CD4-positive, alpha-beta T cell (primary cell): ENCODE results near the gene C20orf96. TPM values are rescaled to one million over a fixed set of nuclear protein-coding genes. Genes with fewer than 3 reads are reported as not detected.

Experiments used
- ATAC-seq: fragments of 200-7000 bp; cut with Tn5 transposase; one replicate; pipeline ENCODE4 v1.10.0; 2022; ENCODE audit warnings: mild to moderate bottlenecking; ENCODE audit not compliant: poor library complexity
- CTCF ChIA-PET: fragments of 350-600 bp; sonication (Branson Sonifier 250); formaldehyde crosslinking; loops from one replicate; lab custom pipeline; 2021; ENCODE audit warnings: antibody characterized with exemption, inconsistent platforms; lab: Charles Lee
- POLR2A ChIA-PET: fragments of 350-600 bp; sonication (Branson Sonifier 250); formaldehyde crosslinking; loops from one replicate; lab custom pipeline; 2021; ENCODE audit warnings: antibody characterized with exemption, inconsistent platforms; lab: Charles Lee
- DNase-seq, 14 experiments: peaks; one replicate each; pipeline ENCODE4 v3.0.0-alpha.2; 2013 to 2020; ENCODE audit warnings: mixed read lengths in 2 of 14
- H3K27ac ChIP-seq, 2 donors: one replicate each; pipeline versions ENCODE4 v1.5.1 to v1.7.0; 2013; ENCODE audit warnings: low read length in 2 of 2, low read depth in 1 of 2, mild to moderate bottlenecking in 1 of 2
- H3K27me3 ChIP-seq, 2 experiments: 1 replicate in 1 of 2; 2 replicates in 1 of 2; pipeline versions ENCODE4 v1.6.1 to v1.7.0; 2013; ENCODE audit warnings: low read length in 2 of 2, control low read depth in 1 of 2, mild to moderate bottlenecking in 1 of 2, moderate library complexity in 1 of 2; ENCODE audit not compliant: insufficient read depth in 2 of 2, control insufficient read depth in 1 of 2
- H3K36me3 ChIP-seq: one replicate; pipeline ENCODE4 v1.6.1; 2013; ENCODE audit warnings: low read length, control low read depth; ENCODE audit not compliant: insufficient read depth
- H3K4me1 ChIP-seq: one replicate; pipeline ENCODE4 v1.6.1; 2013; ENCODE audit warnings: low read length, control low read depth; ENCODE audit not compliant: insufficient read depth
- H3K4me3 ChIP-seq: one replicate; pipeline ENCODE4 v1.5.1; 2013; ENCODE audit warnings: mild to moderate bottlenecking, low read length, moderate library complexity
- H3K9me3 ChIP-seq, 2 experiments: 1 replicate in 1 of 2; 2 replicates in 1 of 2; pipeline versions ENCODE4 v1.6.1 to v1.7.0; 2013; ENCODE audit warnings: low read length in 2 of 2, mild to moderate bottlenecking in 2 of 2, control low read depth in 1 of 2, moderate library complexity in 1 of 2; ENCODE audit not compliant: control insufficient read depth in 1 of 2, insufficient read depth in 1 of 2
- H3K27ac Mint-ChIP-seq: one replicate; pipeline ENCODE4 v1.8.0; 2020; ENCODE audit warnings: mixed read lengths
- H3K27me3 Mint-ChIP-seq: one replicate; pipeline ENCODE4 v1.8.0; 2021; ENCODE audit warnings: mixed read lengths
- H3K36me3 Mint-ChIP-seq: one replicate; pipeline ENCODE4 v1.8.0; 2021; ENCODE audit warnings: low read depth, mixed read lengths
- H3K4me1 Mint-ChIP-seq: one replicate; pipeline ENCODE4 v1.8.0; 2021; ENCODE audit warnings: low read depth, mixed read lengths
- H3K4me3 Mint-ChIP-seq: one replicate; pipeline ENCODE4 v1.8.0; 2020; ENCODE audit warnings: mild to moderate bottlenecking, mixed read lengths
- H3K9me3 Mint-ChIP-seq: one replicate; pipeline ENCODE4 v1.8.0; 2020; ENCODE audit warnings: mixed read lengths
- CTCF ChIP-seq: fragments of 200-600 bp; IDR thresholded peaks from one replicate; pipeline ENCODE4 v1.8.0; 2022; ENCODE audit warnings: antibody characterized with exemption, mild to moderate bottlenecking
- intact Hi-C, 2 experiments: fragments of 100-400 bp; cut with DNase I in 1 of 2; cut with micrococcal nuclease in 1 of 2; formaldehyde crosslinking; loops; one replicate each; pipeline versions ENCODE4 v1.15.1 to v1.9.0; 2023 to 2025; cut with DNase I, micrococcal nuclease
- total RNA-seq, 174 experiments: library from RNA in 2 of 174; stranded (reverse) in 2 of 174; gene quantifications; one replicate each; pipeline ENCODE4 v1.2.3 and lab custom pipeline; 2021 to 2026

C20orf96 gene
- total RNA-seq, 2 experiments from 2014 or later = 2.4 to 3.3 TPM

GRCh38 chr20:313402-313801 lies 22.9 kb upstream of the C20orf96 start:
- POLR2A ChIA-PET = no interaction called here
- H3K27me3 ChIP-seq = no peaks in the 10 kb centered on the region
- H3K27me3 Mint-ChIP-seq = no peaks in the 10 kb centered on the region

DNA sequence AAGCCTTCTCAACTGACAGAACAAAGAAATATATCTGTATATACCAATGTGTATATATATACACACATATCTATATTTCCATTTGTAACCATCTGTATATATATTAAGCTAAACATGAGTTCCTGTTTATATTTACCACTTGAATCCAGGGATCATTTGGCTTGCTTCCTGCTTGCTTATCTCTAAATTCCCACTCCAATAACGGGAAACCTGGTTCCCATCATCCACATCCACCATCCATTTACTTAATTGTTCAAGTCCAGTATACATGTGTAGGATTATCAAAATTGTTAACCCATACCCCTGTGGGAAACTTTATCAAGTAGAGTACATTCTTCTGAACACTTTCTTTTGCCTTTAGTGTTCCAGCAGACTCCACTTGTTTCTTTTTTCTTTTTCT lies 22.3 kb upstream of the C20orf96 start:
- Histone ChIP-seq H3K36me3 (no peaks in the 10 kb centered on the region), H3K27ac (no peak overlapping the region), H3K27me3 (no peaks in the 10 kb centered on the region), H3K4me3 (no peak overlapping the region), H3K4me1 (peaks cover 12% of the 10 kb centered on the region), H3K9me3 (no peaks in the 10 kb centered on the region)
- no peaks in the 10 kb centered on the region for H3K36me3 Mint-ChIP-seq
- H3K4me3 Mint-ChIP-seq = no peak overlapping the region
- ATAC-seq (no peak), DNase-seq (no peak)
- no peak overlapping the region for H3K27ac Mint-ChIP-seq
- no peak for TF ChIP-seq CTCF
- H3K4me1 Mint-ChIP-seq = peaks cover 14% of the 10 kb centered on the region
- H3K27me3 Mint-ChIP-seq = no peaks in the 10 kb centered on the region
- CTCF ChIA-PET = no interaction called here
- no peaks in the 10 kb centered on the region for H3K9me3 Mint-ChIP-seq
- intact Hi-C loops = no loop called here
- POLR2A ChIA-PET = interaction anchor here (1.0 kb wide), 1 partner anchor 14 kb away, joined by 3 read pairs; no protein-coding TSS in a partner anchor

More at GRCh38 chr20:313402-313801, 22.9 kb upstream of the C20orf96 start:
- DNase-seq = no peak
- CTCF ChIA-PET = no interaction called here
- Histone ChIP-seq H3K36me3 (no peaks in the 10 kb centered on the region), H3K9me3 (no peaks in the 10 kb centered on the region), H3K4me3 (no peak overlapping the region), H3K4me1 (peaks cover 12% of the 10 kb centered on the region), H3K27ac (no peak overlapping the region)
- no peak for TF ChIP-seq CTCF
- H3K4me3 Mint-ChIP-seq = no peak overlapping the region
- intact Hi-C loops = no loop called here
- peaks cover 14% of the 10 kb centered on the region for H3K4me1 Mint-ChIP-seq
- H3K36me3 Mint-ChIP-seq = no peaks in the 10 kb centered on the region
- no peaks in the 10 kb centered on the region for H3K9me3 Mint-ChIP-seq
- ATAC-seq = no peak
- no peak overlapping the region for H3K27ac Mint-ChIP-seq

- Histone ChIP-seq H3K36me3 (no peaks in the 10 kb centered on the region), H3K4me3 (no peak overlapping the region), H3K9me3 (no peaks in the 10 kb centered on the region), H3K27me3 (no peaks in the 10 kb centered on the region), H3K27ac (no peak overlapping the region), H3K4me1 (peaks cover 12% of the 10 kb centered on the region)
- intact Hi-C loops = no loop called here
- POLR2A ChIA-PET = interaction anchor here (1.0 kb wide), 1 partner anchor 14 kb away, joined by 3 read pairs; no protein-coding TSS in a partner anchor
- ATAC-seq (no peak), DNase-seq (no peak)
- Mint-ChIP-seq H3K36me3 (no peaks in the 10 kb centered on the region), H3K27ac (no peak overlapping the region), H3K4me3 (no peak overlapping the region), H3K4me1 (peaks cover 14% of the 10 kb centered on the region), H3K9me3 (no peaks in the 10 kb centered on the region), H3K27me3 (no peaks in the 10 kb centered on the region)
- CTCF ChIA-PET = no interaction called here
- no peak for TF ChIP-seq CTCF
Measured at GRCh38 chr20:312067-312466, 21.5 kb upstream of the C20orf96 start.
